Loucy (cell line): ENCODE data around the gene TRABD2B.

Experiments used
- H2AFZ ChIP-seq: fragments of 200-600 bp; sonication (generic); 2 replicates; pipeline ENCODE4 v1.6.0; 2016; ENCODE audit warnings: antibody characterized with exemption, mild to moderate bottlenecking, low read length, moderate library complexity
- H3F3A ChIP-seq: fragments of 200-600 bp; 2 replicates; pipeline ENCODE4 v1.6.0; 2016; ENCODE audit warnings: antibody characterized with exemption, low read depth, mild to moderate bottlenecking
- H3K27me3 ChIP-seq: fragments of 200-600 bp; sonication (generic); 2 replicates; pipeline ENCODE4 v1.6.1; 2014; ENCODE audit warnings: low read length, mild to moderate bottlenecking; ENCODE audit not compliant: insufficient read depth, poor library complexity, severe bottlenecking
- H3K36me3 ChIP-seq: fragments of 200-600 bp; sonication (generic); 2 replicates; pipeline ENCODE4 v1.6.1; 2016; ENCODE audit warnings: low read length; ENCODE audit not compliant: insufficient read depth
- H3K4me1 ChIP-seq: fragments of 200-600 bp; sonication (generic); 2 replicates; pipeline ENCODE4 v1.5.1; 2014; ENCODE audit warnings: low read length, mild to moderate bottlenecking; ENCODE audit not compliant: insufficient read depth, poor library complexity, severe bottlenecking
- H3K4me2 ChIP-seq: fragments of 200-600 bp; sonication (generic); 2 replicates; pipeline ENCODE4 v1.6.0; 2014; ENCODE audit warnings: antibody characterized with exemption, low read length, low read depth, mild to moderate bottlenecking; ENCODE audit not compliant: poor library complexity, severe bottlenecking
- H3K4me3 ChIP-seq: fragments of 200-600 bp; sonication (generic); 2 replicates; pipeline ENCODE4 v1.5.1; 2014; ENCODE audit warnings: low read length, mild to moderate bottlenecking, mixed read lengths; ENCODE audit not compliant: poor library complexity, severe bottlenecking
- H3K79me2 ChIP-seq: fragments of 200-600 bp; sonication (generic); 2 replicates; pipeline ENCODE4 v1.6.1; 2014; ENCODE audit warnings: low read length; ENCODE audit not compliant: insufficient read depth
- H3K9ac ChIP-seq: fragments of 200-600 bp; sonication (generic); 2 replicates; pipeline ENCODE4 v1.6.0; 2014; ENCODE audit warnings: mild to moderate bottlenecking, low read depth, low read length, moderate library complexity; ENCODE audit not compliant: poor library complexity, severe bottlenecking
- H3K9me2 ChIP-seq: fragments of 200-600 bp; sonication (generic); replicated peaks from 2 replicates; pipeline ENCODE4 v1.6.1; 2016; ENCODE audit warnings: low read depth, low read length, mixed read lengths
- H3K9me3 ChIP-seq: fragments of 200-600 bp; sonication (generic); 2 replicates; pipeline ENCODE4 v1.6.1; 2014; ENCODE audit warnings: mild to moderate bottlenecking, antibody characterized with exemption, low read length, low read depth; ENCODE audit not compliant: insufficient read depth
- H4K20me1 ChIP-seq: fragments of 200-600 bp; sonication (generic); 2 replicates; pipeline ENCODE4 v1.6.0; 2014; ENCODE audit warnings: antibody characterized with exemption, low read length, mild to moderate bottlenecking; ENCODE audit not compliant: insufficient read depth, poor library complexity, severe bottlenecking
- CTCF ChIP-seq: fragments of 200-600 bp; sonication (generic); conservative IDR thresholded peaks from 2 replicates; pipeline ENCODE4 v1.5.1; 2014; ENCODE audit warnings: mild to moderate bottlenecking, antibody characterized with exemption, low read length
- EZH2phosphoT487 ChIP-seq: fragments of 200-600 bp; IDR thresholded peaks from 2 replicates; pipeline ENCODE4 v1.6.1; 2018; ENCODE audit warnings: antibody characterized with exemption, mild to moderate bottlenecking, moderate library complexity, borderline replicate concordance

TRABD2B gene

GRCh38 chr1:47783638-47784496, 213.3 kb downstream of the TRABD2B start:
- Histone ChIP-seq H4K20me1 (no peaks in the 10 kb centered on the region), H2AFZ (no peak overlapping the region), H3K9ac (no peak overlapping the region), H3K4me3 (no peak overlapping the region), H3K79me2 (no peaks in the 10 kb centered on the region), H3K9me2 (no peaks in the 10 kb centered on the region), H3F3A (no peaks in the 10 kb centered on the region), H3K9me3 (no peaks in the 10 kb centered on the region), H3K27me3 (no peaks in the 10 kb centered on the region), H3K4me1 (no peaks in the 10 kb centered on the region), H3K4me2 (no peak overlapping the region), H3K36me3 (no peaks in the 10 kb centered on the region)
- TF ChIP-seq CTCF (no peak), EZH2phosphoT487 (no peak)

- Histone ChIP-seq H3K9ac (no peak overlapping the region), H3K4me2 (no peak overlapping the region), H3K27me3 (no peaks in the 10 kb centered on the region)
Measured at GRCh38 chr1:47782414-47783166, 214.6 kb downstream of the TRABD2B start.

More at GRCh38 chr1:47782414-47783166, 214.6 kb downstream of the TRABD2B start:
- Histone ChIP-seq H2AFZ (no peak overlapping the region), H3K4me3 (no peak overlapping the region), H3K4me1 (no peaks in the 10 kb centered on the region), H3K9me2 (no peaks in the 10 kb centered on the region), H3F3A (no peaks in the 10 kb centered on the region), H4K20me1 (no peaks in the 10 kb centered on the region), H3K36me3 (no peaks in the 10 kb centered on the region), H3K79me2 (no peaks in the 10 kb centered on the region), H3K9me3 (no peaks in the 10 kb centered on the region)
- TF ChIP-seq EZH2phosphoT487, result no peak
- no peak for TF ChIP-seq CTCF
